ENCODE data around the gene EPC2. TPM values are rescaled to one million over a fixed set of nuclear protein-coding genes. Genes with fewer than 3 reads are reported as not detected.
"Not testable (repeated sequence)": the region's sequence is repeated elsewhere in the genome, so short reads cannot be mapped to it uniquely, and the experiment has no call there.

The EPC2 gene
- total and polyA plus RNA-seq, 2 of the 8 experiments (the other 6 are each of a cell fraction or from before 2014, with no cell fraction given): 16.1 to 25.7 TPM

GRCh38 chr2:148790172-148790571 lies 145.6 kb downstream of the EPC2 start:
- H3K9me3 ChIP-seq (ENCODE audit: insufficient read depth in 2 of 2, low read depth in 1 of 2, low read length in 1 of 2); H3K23ac ChIP-seq (ENCODE audit: insufficient read length); H3K23me2 ChIP-seq (ENCODE audit: low read depth, low read length); H3K56ac ChIP-seq (replicated peaks; ENCODE audit: insufficient read length, low read depth, low read length); H4K8ac ChIP-seq (ENCODE audit: extremely low read depth, insufficient read depth, low read length); H4K91ac ChIP-seq (replicated peaks; ENCODE audit: insufficient read length, low read length); H3K79me2 ChIP-seq (ENCODE audit: control insufficient read depth in 1 of 2, insufficient read depth in 2 of 2, low read length in 2 of 2); H2BK120ac ChIP-seq (replicated peaks; ENCODE audit: low read depth, low read length); H4K20me1 ChIP-seq (replicated peaks in 1 of 2; ENCODE audit: control insufficient read depth in 1 of 2, insufficient read depth in 2 of 2, low read length in 2 of 2); H3K18ac ChIP-seq (ENCODE audit: extremely low read depth, low read length); H3K27me3 ChIP-seq (replicated peaks in 1 of 4; ENCODE audit: control insufficient read depth in 3 of 4, extremely low read depth in 1 of 4, insufficient read depth in 3 of 4, low read length in 3 of 4); H3K27ac ChIP-seq (ENCODE audit: low read depth, low read length); H3K4me3 ChIP-seq (ENCODE audit: extremely low read depth in 1 of 4, insufficient read depth in 2 of 4, low read depth in 3 of 4, low read length in 4 of 4); H2BK12ac ChIP-seq (ENCODE audit: low read depth, low read length); POLR2A ChIA-PET (ENCODE audit: partially characterized antibody); H3K4ac ChIP-seq (replicated peaks; ENCODE audit: insufficient read length, low read depth, low read length); DNase-seq (ENCODE audit: low read depth in 1 of 2, low spot score in 2 of 2); H2BK15ac ChIP-seq (ENCODE audit: low read length); H3K4me1 ChIP-seq (replicated peaks in 1 of 4; ENCODE audit: control insufficient read depth in 3 of 4, insufficient read depth in 4 of 4, low read length in 3 of 4); H2BK5ac ChIP-seq (ENCODE audit: low read depth, low read length); H2AK5ac ChIP-seq (ENCODE audit: low read depth, low read length); H3K14ac ChIP-seq (ENCODE audit: insufficient read length); H3K4me2 ChIP-seq (ENCODE audit: insufficient read depth in 1 of 2, low read depth in 2 of 2, low read length in 2 of 2); H3K79me1 ChIP-seq (ENCODE audit: low read depth, low read length); H2BK20ac ChIP-seq (ENCODE audit: low read length); H4K5ac ChIP-seq (ENCODE audit: insufficient read length, low read depth, low read length); FAIRE-seq; H3K9ac ChIP-seq (replicated peaks in 1 of 4; ENCODE audit: extremely low read depth in 1 of 4, low read depth in 3 of 4, low read length in 3 of 4); H2AFZ ChIP-seq (ENCODE audit: low read length): not testable (repeated sequence)
- whole genome bisulfite sequencing, 2 experiments (ENCODE audit: extremely low coverage in 1 of 2, insufficient coverage in 1 of 2, insufficient read length in 1 of 2, insufficient replicate concordance in 2 of 2, low coverage in 1 of 2, low lambda C conversion rate in 2 of 2, missing lambda C conversion rate in 1 of 2): 97% methylated on average over 5 of the region's 5 CpGs; no CpG with 5 or more reads in 1 of the 2 experiments
- H3K36me3 ChIP-seq (ENCODE audit: control insufficient read depth in 2 of 4, insufficient read depth in 4 of 4, low read length in 3 of 4): peaks cover 0 to 12% (median 4%) of the 10 kb centered on the region in 4 experiments; a peak in 2 of 8 replicates
- CTCF ChIA-PET (ENCODE audit: partially characterized antibody): interaction anchor here (0.6 to 1.8 kb wide), 2 partner anchors 26 to 68 kb away, joined by 3 to 4 read pairs; no protein-coding TSS in a partner anchor

Data from H1 (cell line).